Stromal cell of bone marrow (primary cell): ENCODE measurements around the gene SIAE.
A peak's percentile ranks its signal among the peaks of the same experiment; 100 is the strongest.

Experiments
- DNase-seq: peaks from one replicate; pipeline ENCODE4 v3.0.0-alpha.2; 2012; ENCODE audit warnings: low read depth

SIAE gene

GRCh38 chr11:124673333-124674167, at the start of gene SIAE, which contains the start of gene SPA17:
TSS of gene SIAE (minus strand) at chr11:124673739. CDS start at chr11:124673708, 31 bp downstream.
TSS of gene SPA17 (plus strand) at chr11:124673904. CDS start at chr11:124675265, 1,361 bp downstream.
- peak; percentile 93 for DNase-seq

- no peak for DNase-seq
These were observed 48.6 kb upstream of the SIAE start for GRCh38 chr11:124722176-124722575.

GRCh38 chr11:124719534-124719933, 46.0 kb upstream of the SIAE start:
- DNase-seq: no peak

GRCh38 chr11:124718801-124719200, 45.3 kb upstream of the SIAE start:
- no peak for DNase-seq

- DNase-seq: no peak
These were observed 44.5 kb upstream of the SIAE start for GRCh38 chr11:124717786-124718651.

GRCh38 chr11:124717421-124717785, 43.9 kb upstream of the SIAE start:
- no peak for DNase-seq

- DNase-seq: no peak
These were observed 43.1 kb upstream of the SIAE start for GRCh38 chr11:124716591-124716990.

GRCh38 chr11:124712392-124712791, 38.9 kb upstream of the SIAE start:
- no peak for DNase-seq

- no peak for DNase-seq
These were observed 34.3 kb upstream of the SIAE start for GRCh38 chr11:124707829-124708228.

- DNase-seq: no peak
These were observed 26.5 kb upstream of the SIAE start for GRCh38 chr11:124700028-124700427.

- DNase-seq: no peak
These were observed 26.0 kb upstream of the SIAE start for GRCh38 chr11:124699547-124699946.

- DNase-seq: no peak
These were observed 19.6 kb upstream of the SIAE start for GRCh38 chr11:124693142-124693541.

GRCh38 chr11:124682443-124682842, 8.9 kb upstream of the SIAE start:
- no peak for DNase-seq

GRCh38 chr11:124681421-124681820, 7.9 kb upstream of the SIAE start:
- no peak for DNase-seq

GRCh38 chr11:124678416-124678815, 4.9 kb upstream of the SIAE start:
- DNase-seq: no peak

GRCh38 chr11:124676386-124676785, 2.8 kb upstream of the SIAE start:
- DNase-seq: peak; percentile 49

- no peak for DNase-seq
These were observed 1.0 kb upstream of the SIAE start for GRCh38 chr11:124674571-124674970.

- DNase-seq: no peak
These were observed 604 bp upstream of the SIAE start for GRCh38 chr11:124674168-124674517.

GRCh38 chr11:124672536-124673215, 863 bp downstream of the SIAE start:
- no peak for DNase-seq

GRCh38 chr11:124670732-124671131, 2.8 kb downstream of the SIAE start:
- no peak for DNase-seq

GRCh38 chr11:124669193-124669592, 4.3 kb downstream of the SIAE start:
- no peak for DNase-seq

- no peak for DNase-seq
These were observed 5.9 kb downstream of the SIAE start for GRCh38 chr11:124667601-124668000.

- no peak for DNase-seq
These were observed 9.7 kb downstream of the SIAE start for GRCh38 chr11:124663861-124664260.
